Ramos (cell line): ENCODE measurements around the gene WHRN.

Source experiments
- in situ Hi-C: fragments of 300-500 bp; cut with MboI; formaldehyde crosslinking; loops from one replicate; pipeline ENCODE4 v1.14.3; 2022; ENCODE audit warnings: low sequenced_read_pairs; ENCODE audit not compliant: unreplicated experiment

Gene WHRN

GRCh38 chr9:114427644-114428043 is 77.6 kb downstream of the WHRN start:
- in situ Hi-C loops = no loop called here

GRCh38 chr9:114426046-114426948 is 79.0 kb downstream of the WHRN start:
- in situ Hi-C loops = no loop called here

- in situ Hi-C loops = no loop called here
Measured at GRCh38 chr9:114425126-114425525, 80.1 kb downstream of the WHRN start.

GRCh38 chr9:114424126-114424525 is 81.1 kb downstream of the WHRN start:
- in situ Hi-C loops = loop anchor here (25.0 kb wide), 1 partner anchor 1113 kb away; no protein-coding TSS in a partner anchor

GRCh38 chr9:114423181-114423580 is 82.1 kb downstream of the WHRN start:
- in situ Hi-C loops = loop anchor here (25.0 kb wide), 1 partner anchor 1114 kb away; no protein-coding TSS in a partner anchor

- in situ Hi-C loops = loop anchor here (25.0 kb wide), 1 partner anchor 1116 kb away; no protein-coding TSS in a partner anchor
Measured at GRCh38 chr9:114421147-114421546, 84.1 kb downstream of the WHRN start.

GRCh38 chr9:114419796-114420195 is 85.5 kb downstream of the WHRN start:
- in situ Hi-C loops = loop anchor here (10.0 to 25.0 kb wide), 2 partner anchors 235 to 1118 kb away; partner anchors contain the start of gene TEX53

- in situ Hi-C loops = loop anchor here (10.0 to 25.0 kb wide), 2 partner anchors 237 to 1119 kb away; partner anchors contain the start of gene TEX53
Measured at GRCh38 chr9:114418053-114418452, 87.2 kb downstream of the WHRN start.

- in situ Hi-C loops = loop anchor here (10.0 to 25.0 kb wide), 2 partner anchors 237 to 1120 kb away; partner anchors contain the start of gene TEX53
Measured at GRCh38 chr9:114417511-114417910, 87.8 kb downstream of the WHRN start.

- in situ Hi-C loops = loop anchor here (10.0 to 25.0 kb wide), 2 partner anchors 238 to 1120 kb away; partner anchors contain the start of gene TEX53
Measured at GRCh38 chr9:114416906-114417305, 88.4 kb downstream of the WHRN start.

GRCh38 chr9:114416290-114416689 is 89.0 kb downstream of the WHRN start:
- in situ Hi-C loops = loop anchor here (10.0 to 25.0 kb wide), 2 partner anchors 239 to 1121 kb away; partner anchors contain the start of gene TEX53

- in situ Hi-C loops = loop anchor here (10.0 to 25.0 kb wide), 2 partner anchors 240 to 1123 kb away; partner anchors contain the start of gene TEX53
Measured at GRCh38 chr9:114414346-114414745, 90.9 kb downstream of the WHRN start.

- in situ Hi-C loops = loop anchor here (10.0 to 25.0 kb wide), 2 partner anchors 241 to 1123 kb away; partner anchors contain the start of gene TEX53
Measured at GRCh38 chr9:114413861-114414301, 91.4 kb downstream of the WHRN start.

- in situ Hi-C loops = loop anchor here (10.0 to 25.0 kb wide), 2 partner anchors 243 to 1125 kb away; partner anchors contain the start of gene TEX53
Measured at GRCh38 chr9:114412048-114412683, 93.1 kb downstream of the WHRN start.

GRCh38 chr9:114411452-114411851 is 93.8 kb downstream of the WHRN start:
- in situ Hi-C loops = loop anchor here (10.0 to 25.0 kb wide), 2 partner anchors 243 to 1126 kb away; partner anchors contain the start of gene TEX53

- in situ Hi-C loops = loop anchor here (10.0 to 25.0 kb wide), 2 partner anchors 244 to 1126 kb away; partner anchors contain the start of gene TEX53
Measured at GRCh38 chr9:114410910-114411309, 94.4 kb downstream of the WHRN start.

GRCh38 chr9:114409842-114410241 is 95.4 kb downstream of the WHRN start:
- in situ Hi-C loops = loop anchor here (5.0 to 25.0 kb wide), 3 partner anchors 245 to 1127 kb away; partner anchors contain the start of gene TEX53

GRCh38 chr9:114409103-114409780 is 96.0 kb downstream of the WHRN start:
- in situ Hi-C loops = loop anchor here (5.0 to 25.0 kb wide), 2 partner anchors 608 to 1128 kb away; no protein-coding TSS in a partner anchor

GRCh38 chr9:114408645-114409044 is 96.6 kb downstream of the WHRN start:
- in situ Hi-C loops = loop anchor here (5.0 to 25.0 kb wide), 2 partner anchors 609 to 1129 kb away; no protein-coding TSS in a partner anchor
